Measurements from ENCODE around the gene ZNF385D.

The ZNF385D gene

DNA sequence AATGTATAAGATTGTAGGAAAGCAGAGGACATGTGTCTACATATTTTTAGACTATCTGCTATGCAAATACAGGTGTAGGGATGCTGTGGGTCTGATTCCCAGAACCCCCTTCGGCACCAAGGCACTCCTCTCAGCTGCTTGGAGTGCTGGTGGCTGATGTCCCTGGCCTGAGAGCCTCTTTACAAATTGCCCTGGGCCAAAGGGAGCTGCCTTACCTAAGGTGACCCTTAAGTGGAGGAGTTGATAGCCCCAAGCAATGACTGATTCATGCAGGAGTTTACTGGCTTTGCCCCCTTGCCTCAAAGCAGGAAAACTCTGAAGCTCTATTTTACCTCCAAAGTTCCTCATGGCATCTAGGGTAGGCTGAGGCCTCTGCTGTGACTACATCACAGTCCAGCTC is 83.0 kb downstream of the ZNF385D start:
- no peak for DNase-seq

- DNase-seq, result no peak
These were observed 85.4 kb downstream of the ZNF385D start for GRCh38 chr3:21665444-21666100.

- no peak for DNase-seq
These were observed 86.0 kb downstream of the ZNF385D start for GRCh38 chr3:21664996-21665395.

- DNase-seq, result no peak
These were observed 88.6 kb downstream of the ZNF385D start for GRCh38 chr3:21662403-21662802.

GRCh38 chr3:21654662-21655061 is 96.3 kb downstream of the ZNF385D start:
- DNase-seq, result no peak

- no peak for DNase-seq
These were observed 96.8 kb downstream of the ZNF385D start for GRCh38 chr3:21654241-21654640.

GRCh38 chr3:21649519-21649918 is 101.5 kb downstream of the ZNF385D start:
- DNase-seq, result no peak

GRCh38 chr3:21647961-21648360 is 103.0 kb downstream of the ZNF385D start:
- DNase-seq, result no peak

- peak; percentile 66 for DNase-seq
These were observed 105.7 kb downstream of the ZNF385D start for GRCh38 chr3:21645121-21645897.

GRCh38 chr3:21644268-21644667 is 106.7 kb downstream of the ZNF385D start:
- no peak for DNase-seq

- DNase-seq, result no peak
These were observed 107.3 kb downstream of the ZNF385D start for GRCh38 chr3:21643752-21644151.

DNA sequence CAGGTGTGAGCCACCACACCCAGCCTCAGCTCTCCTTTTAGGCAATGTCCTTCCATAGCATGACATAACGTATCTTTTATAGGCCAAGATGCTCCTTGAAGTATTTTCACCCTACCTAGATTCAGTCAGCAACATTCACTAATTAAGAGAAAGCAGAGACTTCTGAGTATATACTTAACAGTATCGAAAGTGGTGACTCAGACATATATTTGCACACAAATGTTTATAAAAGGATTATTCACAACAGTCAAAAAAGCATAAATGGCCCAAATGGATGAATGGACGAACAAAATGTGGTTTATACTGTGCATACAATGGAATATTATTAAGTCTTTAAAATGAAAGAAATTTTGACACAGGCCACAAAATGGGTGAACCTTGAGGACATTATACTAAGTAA is 108.6 kb downstream of the ZNF385D start:
- DNase-seq, result no peak

DNA sequence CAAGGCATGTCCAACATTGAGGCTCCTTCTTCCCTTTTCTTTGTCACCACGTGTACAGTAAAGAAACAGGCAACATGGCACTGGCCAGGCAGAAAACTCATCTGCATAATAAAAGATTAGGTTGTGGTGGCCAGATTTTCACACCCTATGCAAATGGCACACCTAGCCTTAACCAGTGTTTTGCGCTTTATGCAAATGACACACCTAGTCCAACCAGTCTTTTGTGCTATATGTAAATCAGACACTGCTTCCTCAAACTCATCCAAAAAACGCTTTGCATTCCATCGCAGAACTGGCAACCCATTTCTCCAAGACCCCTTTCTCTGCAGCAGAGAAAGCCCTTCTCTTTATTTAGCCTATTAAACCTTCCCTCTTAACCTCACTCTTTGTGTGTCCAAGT is 109.1 kb downstream of the ZNF385D start:
- DNase-seq, result no peak

GRCh38 chr3:21638488-21638887 is 112.5 kb downstream of the ZNF385D start:
- no peak for DNase-seq

DNA sequence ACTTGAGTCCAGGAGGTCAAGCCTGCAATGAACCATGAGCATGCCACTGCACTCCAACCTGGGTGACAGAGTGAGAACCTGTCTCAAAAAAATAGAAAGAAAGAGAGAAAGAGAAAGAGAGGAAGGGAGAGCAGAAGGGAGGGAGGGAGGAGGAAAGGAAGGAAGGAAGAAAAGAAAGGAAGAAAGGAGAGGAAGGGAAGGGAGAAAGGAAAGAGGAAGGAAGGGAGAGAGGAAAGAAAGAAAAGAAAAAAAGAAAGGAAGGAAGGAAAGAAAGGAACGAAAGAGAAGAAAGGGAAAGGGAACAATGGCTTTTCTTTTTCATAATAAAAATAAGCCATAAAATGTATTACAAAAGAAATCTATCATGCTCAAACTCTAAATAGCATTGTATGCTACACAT is 116.9 kb downstream of the ZNF385D start:
- DNase-seq, result no peak

DNA sequence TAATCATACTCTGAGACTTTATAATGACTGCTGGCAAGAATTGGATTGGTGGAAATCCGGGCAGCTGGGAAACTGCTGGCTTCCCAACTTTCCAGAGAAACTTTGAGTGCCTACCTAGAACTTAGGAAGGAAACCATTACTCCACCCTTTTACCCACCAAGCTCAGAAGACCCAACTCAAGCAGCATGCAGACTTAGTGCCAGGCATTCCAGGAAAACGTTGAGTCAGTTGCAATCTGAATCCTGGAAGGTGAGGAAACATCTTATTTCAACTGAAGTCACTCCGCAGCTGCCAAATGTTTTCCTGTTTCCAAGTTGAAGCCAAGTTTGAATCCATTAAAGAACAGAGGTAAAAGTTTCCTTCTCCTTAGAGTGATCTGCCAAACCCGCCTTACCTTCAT is 126.5 kb downstream of the ZNF385D start:
- peak; percentile 33 for DNase-seq

GRCh38 chr3:21621181-21621651 is 129.8 kb downstream of the ZNF385D start:
- no peak for DNase-seq

GRCh38 chr3:21620511-21621155 is 130.4 kb downstream of the ZNF385D start:
- no peak for DNase-seq

DNA sequence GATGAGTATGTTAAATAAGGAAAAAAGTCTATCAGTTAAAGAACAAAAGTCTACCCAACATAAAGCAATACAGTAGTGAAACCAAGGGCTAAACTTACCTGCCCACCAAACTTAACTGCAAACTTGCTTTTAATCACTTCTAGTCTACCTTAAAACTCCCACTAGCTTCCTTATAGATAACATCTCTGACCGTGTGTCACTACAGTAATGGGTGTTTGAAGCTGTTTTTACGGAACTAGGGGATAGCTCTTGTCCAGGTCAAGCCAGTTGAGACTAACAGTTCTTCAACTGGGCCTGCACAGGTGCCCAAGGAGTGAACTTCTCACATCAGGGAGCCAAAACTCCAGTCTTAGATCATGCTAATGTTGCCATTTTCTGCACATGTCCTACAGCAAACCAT is 132.3 kb downstream of the ZNF385D start:
- no peak for DNase-seq

GRCh38 chr3:21613372-21614070 is 137.5 kb downstream of the ZNF385D start:
- no peak for DNase-seq

DNA sequence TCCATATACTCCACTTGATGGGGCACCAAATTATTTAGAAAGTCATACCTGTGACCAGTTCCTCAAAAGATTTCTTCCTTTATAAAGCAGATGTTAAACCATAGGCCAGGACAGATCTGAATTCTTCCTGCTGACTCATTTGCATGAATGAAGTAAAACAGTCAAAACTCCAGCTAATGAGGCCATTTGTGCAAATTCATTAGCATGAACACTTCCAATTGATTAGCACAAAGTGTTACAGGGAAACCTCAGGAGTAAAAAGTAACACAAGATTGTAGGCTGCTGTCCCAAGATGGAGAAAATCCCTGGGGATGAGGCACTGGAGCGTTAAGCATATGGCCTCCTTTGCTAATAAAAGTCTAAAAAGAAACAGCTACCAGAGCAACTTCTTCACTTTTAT is 149.8 kb downstream of the ZNF385D start:
- no peak for DNase-seq

DNA sequence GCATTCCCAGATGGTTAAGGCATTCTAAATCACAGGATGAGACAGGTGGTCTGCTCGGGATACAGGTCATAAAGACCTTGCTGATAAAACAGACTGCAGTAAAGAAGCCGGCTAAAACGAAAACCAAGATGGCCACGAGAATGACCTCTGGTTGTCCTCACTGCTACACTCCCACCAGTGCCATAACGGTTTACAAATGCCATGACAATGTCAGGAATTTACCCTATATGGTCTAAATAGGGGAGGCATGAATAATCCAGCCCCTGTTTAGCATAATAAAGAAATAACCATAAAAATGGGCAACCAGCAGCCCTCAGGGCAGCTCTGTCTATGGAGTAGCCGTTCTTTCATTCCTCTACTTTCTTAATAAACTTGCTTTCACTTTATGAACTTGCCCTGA is 151.1 kb downstream of the ZNF385D start:
- DNase-seq, result no peak

DNA sequence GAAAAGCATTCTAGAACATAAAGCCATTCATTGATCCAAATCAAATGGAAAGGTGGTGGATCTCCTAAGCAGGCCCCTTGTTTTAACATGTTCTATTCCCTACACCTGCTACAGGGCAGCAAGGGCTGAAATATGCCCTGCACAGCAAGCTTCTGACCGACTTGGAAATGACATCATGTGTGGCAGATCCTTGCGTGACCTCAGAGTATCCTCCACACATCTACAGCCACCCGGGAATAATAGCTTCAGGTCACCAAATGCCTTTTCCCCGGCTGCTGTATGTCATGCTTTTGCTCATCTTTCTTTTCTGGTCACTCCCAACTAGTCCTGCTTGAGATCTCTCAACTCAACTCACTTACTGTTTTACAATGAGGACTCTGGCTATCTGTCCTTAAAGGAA is 158.2 kb downstream of the ZNF385D start:
- no peak for DNase-seq

All from femur (tissue), 1 donor.